HG03159 (cell line): ENCODE measurements around the gene UXT.
"Not testable (repeated sequence)": the region's sequence is repeated elsewhere in the genome, so short reads cannot be mapped to it uniquely, and the experiment has no call there.

Experiments
- ATAC-seq: cut with Tn5 transposase; IDR thresholded peaks from one replicate; pipeline ENCODE4 v1.9.1; 2021; ENCODE audit warnings: mild to moderate bottlenecking, moderate library complexity; ENCODE audit not compliant: unreplicated experiment

UXT gene, protein sequence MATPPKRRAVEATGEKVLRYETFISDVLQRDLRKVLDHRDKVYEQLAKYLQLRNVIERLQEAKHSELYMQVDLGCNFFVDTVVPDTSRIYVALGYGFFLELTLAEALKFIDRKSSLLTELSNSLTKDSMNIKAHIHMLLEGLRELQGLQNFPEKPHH

DNA sequence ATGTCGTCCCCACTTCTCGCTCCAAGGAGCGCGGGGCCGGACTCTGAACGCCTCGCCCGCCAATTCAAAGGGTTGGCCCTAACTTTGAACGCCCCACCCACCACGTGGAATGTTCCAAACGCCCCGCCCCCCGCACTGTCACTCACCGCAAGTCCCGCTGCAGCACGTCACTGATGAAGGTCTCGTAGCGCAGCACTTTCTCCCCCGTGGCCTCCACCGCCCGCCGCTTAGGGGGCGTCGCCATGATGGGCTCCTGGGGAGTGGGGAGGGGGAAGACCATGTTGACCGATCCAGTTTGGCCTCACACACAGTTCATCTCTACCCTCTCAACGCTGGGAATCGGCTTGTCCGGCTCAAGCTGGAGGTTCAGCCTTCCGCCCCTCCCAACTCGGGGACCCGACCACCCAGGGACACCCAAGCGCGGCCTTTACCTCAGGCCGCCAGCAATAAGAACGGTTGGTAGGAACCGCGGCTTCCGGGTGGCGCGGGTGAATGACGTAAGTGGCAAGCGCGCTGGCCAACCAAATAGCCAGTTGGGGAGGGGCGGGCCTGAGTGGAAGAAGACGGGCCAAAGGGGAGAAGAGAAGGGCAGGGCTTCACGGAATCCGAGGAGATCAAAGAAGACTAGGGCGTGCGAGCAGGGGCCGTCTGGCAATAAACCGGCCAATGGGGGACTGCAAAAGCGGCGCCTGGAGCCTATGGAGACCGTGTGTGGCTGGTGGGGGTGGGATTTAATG is at the start of gene UXT:
Gene UXT, minus strand, starts transcription at position 497 of the 737 bp plus-strand sequence. Its CDS starts 253 bp downstream, at position 244.
- peak; percentile 79 for ATAC-seq

DNA sequence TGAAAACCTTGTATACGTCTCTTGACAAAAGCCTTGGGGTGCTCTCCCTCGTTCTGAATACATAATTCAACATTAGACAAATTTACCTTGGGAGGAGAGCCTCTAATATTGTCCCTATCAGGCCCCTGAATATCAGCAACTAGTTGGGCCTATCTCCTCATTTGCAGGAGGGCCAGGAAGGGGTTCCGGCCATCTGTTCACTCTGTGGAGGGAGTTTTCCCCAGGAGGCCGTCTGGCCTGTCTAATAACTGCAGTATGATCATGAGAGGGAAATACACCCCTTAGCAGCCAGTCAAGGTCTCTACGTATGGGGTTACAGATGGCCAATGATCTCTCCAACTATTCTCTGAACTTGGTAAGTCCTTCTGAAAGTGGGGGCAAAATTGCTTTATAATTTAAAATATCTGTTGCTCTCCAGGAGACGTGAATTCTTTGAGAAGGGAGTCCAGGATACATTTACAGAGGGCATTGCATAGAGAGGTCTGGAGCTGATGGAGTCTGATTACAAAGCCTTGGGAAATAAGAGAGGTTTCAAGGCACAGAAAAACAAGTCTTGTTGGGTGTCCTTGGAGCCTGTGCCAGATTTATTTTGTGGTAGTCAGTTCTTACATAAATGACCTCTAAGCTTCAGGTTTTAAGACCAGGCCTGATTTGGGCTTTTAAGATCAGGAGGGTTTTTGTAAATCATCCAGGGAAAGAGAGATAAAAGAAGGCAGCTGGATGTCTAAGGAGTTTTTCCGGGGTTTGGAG is 48.2 kb upstream of the UXT start:
- ATAC-seq, result no peak

DNA sequence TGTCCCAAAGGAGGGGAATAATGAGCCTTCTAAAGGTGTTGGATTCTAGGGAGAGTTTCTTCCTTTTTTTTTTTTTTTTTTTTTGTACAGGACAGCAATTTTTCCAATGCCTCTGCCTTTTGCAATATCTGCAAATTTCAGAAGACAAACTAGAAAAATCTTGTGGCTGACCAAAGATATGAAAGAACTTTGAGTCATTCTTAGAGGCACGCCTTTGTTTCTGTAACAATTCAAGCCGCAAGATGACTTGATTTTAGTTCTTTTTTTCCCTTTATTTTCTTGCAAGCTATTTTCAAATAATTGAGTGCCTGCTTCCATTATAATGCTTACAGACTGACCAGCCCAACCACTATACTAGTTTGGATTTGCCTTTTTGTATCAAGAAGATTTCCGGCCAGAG is 47.6 kb upstream of the UXT start:
- ATAC-seq, result no peak

DNA sequence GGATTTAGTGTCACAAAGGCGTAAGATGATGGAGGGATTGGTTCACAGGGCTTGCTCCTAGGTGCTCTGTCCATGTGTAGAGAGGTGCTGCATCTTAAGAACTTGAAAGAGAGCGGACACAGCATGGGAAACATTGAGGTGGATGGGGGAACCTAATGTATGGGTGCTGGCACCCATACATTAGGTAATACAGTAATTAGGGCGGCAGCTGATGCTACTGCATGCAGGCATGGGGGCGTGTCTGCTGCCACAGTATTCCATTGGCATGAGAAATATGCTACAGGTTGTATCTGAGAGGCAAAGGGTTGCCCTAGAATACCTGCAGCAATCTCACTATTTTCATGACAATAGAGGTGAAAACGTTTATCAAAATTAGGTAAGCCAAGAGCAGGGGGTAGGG is 45.8 kb upstream of the UXT start:
- no peak for ATAC-seq

DNA sequence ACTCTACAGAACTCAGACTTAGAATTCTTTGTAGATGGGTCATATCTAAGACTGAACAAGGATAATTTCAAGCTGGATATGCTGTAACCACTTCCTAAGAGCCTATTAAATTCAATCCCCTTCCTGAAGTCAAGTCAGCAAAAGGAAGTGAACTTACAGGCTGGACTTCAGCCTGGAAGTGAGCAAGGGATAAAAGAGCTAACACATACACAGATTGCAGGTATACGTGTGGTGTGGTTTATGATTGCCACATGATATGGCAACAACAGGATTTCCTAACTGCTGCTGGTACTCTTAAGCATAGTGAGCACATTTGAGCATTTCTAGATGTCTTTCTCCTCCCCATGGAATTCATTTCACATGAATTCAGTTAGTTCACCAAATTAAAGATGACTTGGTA is 38.2 kb upstream of the UXT start:
- ATAC-seq, result no peak

DNA sequence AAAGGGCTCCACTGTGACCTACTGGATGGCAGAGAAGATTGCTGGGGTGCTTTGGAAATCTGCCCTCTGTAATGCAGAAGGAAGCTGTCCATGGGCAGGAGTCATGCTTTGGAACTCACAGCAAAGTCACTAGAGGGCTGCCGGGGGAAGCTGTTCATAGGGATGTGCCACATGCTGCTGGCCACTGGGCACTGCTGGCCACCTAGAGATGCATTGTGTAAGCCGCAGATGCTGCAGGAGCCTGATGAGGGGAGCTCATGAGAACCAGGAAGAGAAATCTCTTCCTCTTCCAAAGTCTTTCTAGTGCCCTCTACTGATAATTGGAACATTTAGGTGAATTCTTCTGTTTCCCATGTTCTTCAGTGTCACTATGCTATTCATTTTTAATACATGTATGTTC is 31.2 kb upstream of the UXT start:
- ATAC-seq, result no peak

DNA sequence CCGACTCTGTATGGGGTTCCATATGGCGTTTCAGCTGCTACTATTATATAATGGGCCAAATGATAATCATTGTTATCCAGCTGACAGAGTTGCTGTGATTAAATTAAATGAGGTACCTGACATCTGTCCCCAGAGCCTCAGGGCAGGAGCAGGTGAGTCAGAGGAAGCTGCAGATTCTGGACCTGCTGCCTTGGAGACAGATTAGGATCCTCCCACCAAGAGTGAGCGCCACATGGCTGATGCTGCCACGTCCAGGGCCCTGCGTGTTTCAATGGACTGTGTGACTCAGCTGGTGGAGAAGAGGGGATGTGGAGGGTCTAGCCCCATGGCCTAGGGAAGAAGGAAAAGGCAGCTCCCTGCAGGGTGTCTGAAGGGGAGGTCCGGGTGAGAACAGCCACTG is 28.3 kb upstream of the UXT start:
- no peak for ATAC-seq

DNA sequence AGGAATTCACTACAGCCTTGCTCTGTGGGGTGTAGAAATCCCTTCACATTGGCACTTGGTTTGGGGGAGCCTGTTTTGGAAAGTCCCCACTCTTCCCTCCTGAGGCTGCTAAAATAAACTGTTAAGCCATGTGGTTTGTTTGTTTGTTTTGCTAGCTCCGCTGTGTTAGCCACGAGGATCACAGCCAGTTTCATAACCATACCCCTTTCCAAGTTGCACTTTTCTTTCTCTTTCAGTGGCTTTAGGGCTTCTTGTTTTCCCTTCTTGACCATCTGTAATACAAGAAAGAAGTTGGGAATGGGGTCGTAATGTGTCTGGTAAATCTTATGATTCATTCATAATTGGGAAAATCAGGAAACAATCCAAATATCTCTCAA is 24.8 kb upstream of the UXT start:
- ATAC-seq, result no peak

DNA sequence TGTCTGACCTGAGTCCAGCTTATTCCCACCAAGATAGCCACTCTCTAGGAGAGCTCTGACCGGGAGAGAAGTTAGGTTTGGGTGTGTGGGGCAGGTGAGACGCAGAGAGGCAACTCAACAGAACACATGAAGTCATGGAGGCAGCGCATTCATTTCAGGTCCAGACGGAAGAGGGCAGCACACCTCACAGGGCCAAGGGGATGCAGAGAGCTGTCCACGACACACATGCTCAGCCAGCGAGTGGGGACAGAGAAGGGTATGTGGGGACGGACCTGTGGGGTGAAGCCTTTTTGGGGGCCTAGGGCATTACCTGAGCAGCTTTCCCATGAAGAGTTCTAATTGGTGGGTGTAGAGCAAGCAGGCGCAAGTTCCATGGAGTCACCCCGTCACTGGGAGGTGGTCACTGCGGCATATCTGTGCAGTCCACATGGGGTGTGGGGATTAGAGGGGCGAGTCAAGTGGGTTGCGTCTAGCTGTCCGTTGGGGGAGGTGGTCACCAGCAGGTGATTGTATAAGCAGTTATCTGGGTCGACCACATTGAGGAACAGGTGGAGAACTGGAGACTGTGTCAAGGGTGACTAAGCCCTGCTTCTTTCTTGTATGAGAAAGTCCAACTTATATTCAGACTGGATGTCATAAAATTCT is 24.3 kb upstream of the UXT start:
- no peak for ATAC-seq

DNA sequence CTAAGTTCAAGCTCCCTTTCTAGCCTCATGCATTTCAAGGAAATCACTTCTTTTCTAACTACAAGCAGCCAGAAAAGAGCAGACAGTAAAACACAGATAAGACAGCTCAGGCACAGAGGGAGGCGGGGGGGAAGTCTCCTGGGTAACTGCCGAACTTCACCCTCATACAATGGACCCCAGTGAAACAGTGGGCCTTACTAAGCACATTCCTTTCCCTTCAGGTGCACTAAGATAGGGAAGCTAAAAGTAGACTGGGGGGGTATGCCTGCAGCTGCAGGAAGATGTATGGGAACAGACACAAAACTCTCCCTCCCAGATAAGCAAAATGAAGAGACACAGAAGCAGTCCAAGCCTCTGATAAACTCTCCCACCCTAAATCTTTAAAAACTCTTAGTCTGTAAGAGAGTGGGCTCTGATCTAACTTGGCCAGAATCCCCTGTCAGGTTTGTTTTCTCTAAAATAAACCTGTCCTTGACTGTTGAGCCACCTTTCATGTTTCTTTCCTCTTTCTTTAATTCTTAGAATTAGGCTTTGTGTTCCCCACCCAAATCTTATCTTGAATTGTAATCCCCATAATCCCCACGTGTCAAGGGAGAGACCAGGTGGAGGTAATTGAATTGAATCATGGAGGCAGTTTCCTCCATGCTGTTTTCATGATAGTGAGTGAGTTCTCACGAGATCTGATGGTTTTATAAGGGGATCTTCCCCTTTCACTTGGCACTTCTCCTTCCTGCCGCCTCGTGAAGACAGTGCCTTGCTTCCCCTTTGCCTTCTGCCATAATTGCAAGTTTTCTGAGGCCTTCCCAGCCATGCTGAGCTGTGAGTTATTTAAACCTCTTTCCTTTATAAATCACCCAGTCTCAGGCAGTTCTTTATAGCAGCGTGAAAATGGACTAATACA is 17.2 kb upstream of the UXT start:
- not testable (repeated sequence) for ATAC-seq

DNA sequence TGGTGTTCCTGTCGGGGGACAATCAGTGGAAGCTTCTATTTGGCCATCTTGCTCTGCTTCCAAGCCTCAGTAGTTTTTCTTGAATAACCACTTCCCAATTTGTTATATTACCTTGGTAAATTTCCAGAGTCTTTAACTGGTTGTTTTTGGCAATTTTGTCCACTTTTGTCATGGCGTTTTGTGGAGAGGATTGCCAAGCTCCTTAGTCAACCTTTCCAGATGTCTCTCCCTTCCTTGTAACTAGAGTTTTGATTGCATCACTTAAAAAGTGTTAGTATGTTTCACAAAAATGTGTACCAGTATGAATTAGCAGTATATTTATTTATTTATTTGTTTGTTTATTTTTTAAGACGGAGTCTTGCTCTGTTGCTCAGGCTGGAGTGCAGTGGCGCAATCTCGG is 15.8 kb upstream of the UXT start:
- no peak for ATAC-seq

DNA sequence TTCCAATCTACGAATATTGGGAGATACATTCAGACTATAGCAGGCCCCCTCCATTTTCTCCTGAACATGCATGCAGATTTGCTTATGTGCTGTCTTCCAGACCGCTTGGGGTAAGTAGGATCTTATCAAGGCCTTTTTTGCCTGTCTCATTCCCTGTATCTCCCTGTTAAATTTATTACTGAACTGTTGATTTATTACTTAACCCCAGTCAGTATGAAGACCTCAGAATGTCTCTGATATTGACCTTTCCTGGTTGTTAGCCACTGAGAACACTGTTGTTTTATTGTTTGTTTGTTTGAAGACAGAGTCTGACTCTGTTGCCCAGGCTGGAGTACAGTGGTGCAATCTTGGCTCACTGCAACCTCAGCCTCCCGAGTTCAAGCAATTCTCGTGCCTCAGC is 6.8 kb upstream of the UXT start:
- ATAC-seq, result not testable (repeated sequence)

DNA sequence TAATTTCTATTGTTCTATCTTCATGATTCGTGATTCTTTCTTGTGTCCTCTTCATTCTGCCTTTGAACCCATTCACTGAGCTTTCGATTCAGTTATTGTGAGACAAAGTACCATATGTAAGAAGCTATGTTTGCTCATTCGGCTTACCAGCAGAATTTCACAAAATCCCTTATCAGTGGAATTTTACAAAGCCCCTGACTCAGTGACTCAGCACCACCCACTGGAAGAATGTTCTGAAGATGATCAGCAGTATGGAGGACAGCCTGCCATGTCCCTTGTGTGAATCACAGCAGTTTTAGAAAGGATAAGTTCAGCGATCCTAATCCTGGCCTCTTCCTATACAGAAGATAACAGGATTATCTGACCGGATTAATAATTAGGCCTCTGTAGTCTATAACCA is 5.8 kb upstream of the UXT start:
- no peak for ATAC-seq

DNA sequence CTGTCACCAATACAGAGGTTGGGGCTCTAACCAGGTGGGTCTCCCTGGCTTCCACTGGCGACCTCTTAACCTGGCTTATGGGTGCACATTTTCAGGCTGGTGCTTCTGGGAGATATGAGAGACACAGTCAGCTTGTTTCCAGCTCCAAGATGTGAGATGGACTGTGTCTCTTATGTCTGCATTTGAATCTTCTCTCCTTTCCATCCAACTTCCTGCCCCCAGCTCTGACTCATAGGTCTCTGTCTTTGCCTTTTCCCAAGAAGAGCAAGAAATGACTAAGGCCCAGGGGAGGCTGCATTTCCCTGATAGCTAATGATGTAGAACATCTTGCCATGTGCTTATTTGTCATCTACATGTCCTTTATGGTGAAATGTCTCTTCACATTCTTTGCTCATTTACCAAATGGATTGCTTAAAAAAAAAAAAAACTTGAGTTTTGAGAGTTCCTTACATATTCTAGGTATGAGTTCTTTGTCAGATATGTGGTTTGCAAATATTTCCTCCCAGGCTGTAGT is 3.2 kb upstream of the UXT start:
- ATAC-seq, result no peak

DNA sequence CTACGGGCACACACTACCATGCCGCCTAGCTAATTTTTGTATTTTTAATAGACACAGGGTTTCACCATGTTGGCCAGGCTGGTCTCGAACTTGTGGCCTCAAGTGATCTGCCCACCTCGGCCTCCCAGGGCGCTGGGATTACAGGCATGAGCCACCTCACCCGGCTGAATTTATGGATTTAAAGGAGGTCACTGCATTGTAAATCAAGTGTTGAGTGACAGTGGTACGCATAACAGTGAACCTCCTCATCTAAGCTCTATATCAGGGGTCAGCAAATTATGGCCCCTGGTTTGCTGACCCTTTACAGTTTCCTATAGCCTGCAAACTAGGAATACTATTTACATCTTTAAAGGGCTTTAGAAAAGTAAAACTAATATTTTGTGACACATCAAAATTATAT is 2.6 kb upstream of the UXT start:
- no peak for ATAC-seq

DNA sequence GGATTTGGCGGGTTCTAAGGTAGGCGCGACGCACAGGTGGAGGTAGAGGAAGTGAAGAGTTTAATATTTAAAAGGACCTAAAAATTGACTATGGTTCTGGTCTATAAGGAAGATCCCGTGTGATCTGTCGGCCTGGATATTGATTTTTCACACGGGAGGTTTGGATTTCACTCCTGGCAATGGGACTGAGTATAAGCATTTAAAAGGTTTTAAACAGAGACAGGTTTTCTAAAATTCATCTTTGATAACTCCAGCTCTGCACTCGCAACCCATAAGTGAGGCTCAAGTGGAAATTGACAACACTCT is 394 bp upstream of the UXT start:
- ATAC-seq, result no peak

DNA sequence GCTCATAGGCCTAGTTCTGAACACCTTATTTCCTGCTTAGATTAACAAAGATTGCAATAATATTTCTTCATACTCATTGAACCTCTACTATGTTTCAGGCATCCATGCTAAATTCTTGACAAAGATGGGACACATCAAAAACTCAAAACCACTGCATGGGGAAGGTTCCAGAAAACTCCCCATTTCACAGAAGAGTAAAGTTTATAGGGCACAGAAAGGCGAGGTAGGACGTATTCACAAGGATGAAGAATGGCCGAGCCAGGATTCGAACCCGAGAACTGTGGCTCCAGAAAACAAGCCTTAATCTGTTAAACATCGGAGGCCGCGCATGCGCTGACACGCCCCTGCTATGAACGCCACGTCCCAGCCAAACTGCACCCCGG is 688 bp downstream of the UXT start:
- no peak for ATAC-seq

DNA sequence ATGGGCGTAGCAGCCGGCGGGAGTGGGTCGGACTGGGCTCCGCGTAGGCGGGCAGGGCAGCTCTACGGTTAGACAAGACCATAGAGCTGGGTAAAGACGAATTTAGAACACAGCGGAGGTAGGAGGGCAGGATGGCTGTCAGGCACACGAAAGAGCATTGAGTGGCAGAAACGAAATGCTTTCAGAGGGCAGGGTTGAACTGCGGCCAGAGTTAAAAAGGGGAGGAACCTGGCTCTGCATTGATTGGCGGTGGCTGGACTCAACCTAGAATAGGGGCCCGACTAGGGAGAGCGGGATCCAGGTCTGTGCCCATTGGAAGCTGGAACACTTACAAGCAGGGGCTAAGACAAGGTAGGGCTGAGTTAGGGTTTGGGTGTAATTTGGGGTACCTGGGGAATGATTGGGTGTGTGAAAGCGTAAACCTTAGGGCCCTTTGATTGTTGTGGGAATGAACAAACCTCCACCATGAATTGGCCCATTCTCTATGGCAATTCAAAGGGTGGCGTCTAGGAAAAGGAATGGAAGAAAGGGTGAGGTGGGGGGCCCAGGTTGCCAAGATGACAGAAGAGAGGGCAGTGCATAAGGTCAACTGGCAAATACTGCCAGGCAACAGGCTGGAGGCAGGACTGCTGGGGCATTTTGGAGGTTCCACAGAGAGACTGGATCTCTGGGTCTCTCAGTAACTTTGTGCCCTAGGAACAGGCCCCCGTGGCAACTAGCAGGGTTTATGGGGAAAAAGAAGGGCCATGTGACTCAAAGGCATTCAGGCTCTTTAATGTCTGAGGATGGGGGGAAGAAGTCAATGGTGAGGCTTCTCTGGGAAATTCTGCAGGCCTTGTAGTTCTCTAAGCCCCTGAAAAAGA is 7.7 kb downstream of the UXT start:
- ATAC-seq, result no peak

DNA sequence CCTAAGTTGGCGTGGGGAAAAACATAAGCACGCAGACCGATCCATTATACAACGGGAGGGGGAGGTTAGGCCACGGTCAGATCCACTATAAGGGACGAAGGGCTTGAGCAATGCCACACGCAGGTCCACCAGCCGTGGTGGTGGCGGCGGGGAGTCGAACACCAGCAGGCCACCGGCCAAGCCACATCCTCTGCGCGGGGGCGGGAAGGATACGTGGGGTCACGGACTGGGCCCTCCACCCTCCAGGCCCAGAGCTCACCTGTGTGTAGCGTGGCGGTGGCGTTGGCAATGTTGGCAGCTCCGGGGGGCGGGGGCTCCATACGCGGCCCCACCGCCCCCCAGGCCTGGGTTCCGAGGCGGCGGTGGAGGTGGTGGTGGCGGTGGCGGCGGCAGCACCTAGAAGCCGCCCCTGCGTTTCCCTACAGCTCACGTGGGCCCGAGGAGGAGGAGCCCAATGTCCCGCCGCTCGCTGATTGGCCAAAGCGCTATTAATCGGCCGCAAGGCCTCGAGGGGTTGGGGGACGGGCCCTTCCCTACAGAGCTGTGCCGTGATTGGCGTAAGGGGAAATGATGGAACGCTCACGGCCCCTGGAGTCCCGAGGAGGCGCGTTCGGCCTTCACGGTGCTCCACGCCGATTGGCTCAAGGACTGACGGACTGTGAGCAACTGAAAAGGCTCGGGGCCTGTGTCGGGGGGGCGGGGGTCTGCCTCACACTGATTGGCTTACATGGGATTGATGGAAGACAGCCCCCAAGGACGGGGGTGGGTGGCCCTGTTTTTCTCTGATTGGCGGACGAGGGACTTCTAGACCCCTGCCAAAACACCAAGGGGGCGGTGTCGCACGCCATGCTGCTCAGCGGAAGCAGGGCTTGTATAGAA is 8.6 kb downstream of the UXT start, which contains the start of gene ELK1:
Gene ELK1, minus strand, starts transcription at position 400 of the 879 bp plus-strand sequence. CDS start 9,122 bp downstream, outside the sequence.
- ATAC-seq, result peak; percentile 86
